NB4 (cell line): ENCODE measurements around the gene ZNF611.
"Not testable (repeated sequence)": the region's sequence is repeated elsewhere in the genome, so short reads cannot be mapped to it uniquely, and the experiment has no call there.

Experiments used
- DNase-seq: peaks from one replicate; pipeline ENCODE4 v3.0.0; 2010; ENCODE audit warnings: low read depth
- H3K4me3 ChIP-seq: one replicate; pipeline ENCODE4 v1.5.1; 2011; ENCODE audit warnings: mild to moderate bottlenecking, low read depth, low read length, moderate library complexity
- MYC ChIP-seq: IDR thresholded peaks from 2 replicates; pipeline ENCODE4 v1.6.1; 2011; ENCODE audit warnings: low read depth, low read length
- POLR2A ChIP-seq: IDR thresholded peaks from 2 replicates; pipeline ENCODE4 v1.6.1; 2011; ENCODE audit warnings: mild to moderate bottlenecking; ENCODE audit not compliant: insufficient read length; ENCODE audit errors: extremely low read depth
- TF ChIP-seq, protein P1 (sequence below): IDR thresholded peaks from one replicate; pipeline ENCODE4 v1.5.1; 2012; ENCODE audit warnings: low read depth, low read length
- TF ChIP-seq, protein P2 (sequence below): IDR thresholded peaks from 2 replicates; pipeline ENCODE4 v1.6.1; 2011; ENCODE audit warnings: low read depth, low read length

Gene ZNF611

GRCh38 chr19:52743091-52743490 lies 8.2 kb upstream of the ZNF611 start:
- no peak for DNase-seq
- H3K4me3 ChIP-seq = no peak overlapping the region
- TF ChIP-seq, protein P1, sequence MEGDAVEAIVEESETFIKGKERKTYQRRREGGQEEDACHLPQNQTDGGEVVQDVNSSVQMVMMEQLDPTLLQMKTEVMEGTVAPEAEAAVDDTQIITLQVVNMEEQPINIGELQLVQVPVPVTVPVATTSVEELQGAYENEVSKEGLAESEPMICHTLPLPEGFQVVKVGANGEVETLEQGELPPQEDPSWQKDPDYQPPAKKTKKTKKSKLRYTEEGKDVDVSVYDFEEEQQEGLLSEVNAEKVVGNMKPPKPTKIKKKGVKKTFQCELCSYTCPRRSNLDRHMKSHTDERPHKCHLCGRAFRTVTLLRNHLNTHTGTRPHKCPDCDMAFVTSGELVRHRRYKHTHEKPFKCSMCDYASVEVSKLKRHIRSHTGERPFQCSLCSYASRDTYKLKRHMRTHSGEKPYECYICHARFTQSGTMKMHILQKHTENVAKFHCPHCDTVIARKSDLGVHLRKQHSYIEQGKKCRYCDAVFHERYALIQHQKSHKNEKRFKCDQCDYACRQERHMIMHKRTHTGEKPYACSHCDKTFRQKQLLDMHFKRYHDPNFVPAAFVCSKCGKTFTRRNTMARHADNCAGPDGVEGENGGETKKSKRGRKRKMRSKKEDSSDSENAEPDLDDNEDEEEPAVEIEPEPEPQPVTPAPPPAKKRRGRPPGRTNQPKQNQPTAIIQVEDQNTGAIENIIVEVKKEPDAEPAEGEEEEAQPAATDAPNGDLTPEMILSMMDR = no peak
- TF ChIP-seq POLR2A (no peak), MYC (no peak)
- TF ChIP-seq, protein P2, sequence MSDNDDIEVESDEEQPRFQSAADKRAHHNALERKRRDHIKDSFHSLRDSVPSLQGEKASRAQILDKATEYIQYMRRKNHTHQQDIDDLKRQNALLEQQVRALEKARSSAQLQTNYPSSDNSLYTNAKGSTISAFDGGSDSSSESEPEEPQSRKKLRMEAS = no peak

- no peak overlapping the region for H3K4me3 ChIP-seq
- TF ChIP-seq, protein P2 = no peak
- TF ChIP-seq POLR2A = no peak
- no peak for TF ChIP-seq MYC
- TF ChIP-seq, protein P1 = no peak
- DNase-seq = no peak
These were observed 7.7 kb upstream of the ZNF611 start for GRCh38 chr19:52742516-52742915.

DNA sequence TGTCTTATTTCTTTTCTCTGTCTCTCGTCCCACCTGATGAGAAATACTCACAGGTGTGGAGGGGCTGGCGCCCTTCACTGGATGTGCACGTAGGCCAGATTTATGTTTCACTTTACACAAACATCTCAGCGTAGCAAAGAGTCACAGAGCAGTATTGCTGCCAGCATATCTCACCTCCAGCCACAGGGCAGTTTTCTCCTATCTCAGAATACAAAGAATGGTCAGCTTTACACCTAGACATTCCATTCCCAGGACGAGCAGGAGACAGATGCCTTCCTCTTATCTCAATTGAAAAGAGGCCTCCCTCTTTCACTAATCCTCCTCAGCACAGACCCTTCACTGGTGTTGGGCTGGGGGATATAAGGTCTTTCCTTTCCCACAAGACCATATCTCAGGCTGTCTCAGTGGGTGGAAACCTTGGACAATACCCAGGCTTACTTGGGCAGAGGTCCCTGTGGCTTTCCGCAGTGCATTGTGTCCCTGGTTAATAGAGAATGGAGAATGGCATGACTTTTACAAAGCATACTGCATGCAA lies 7.2 kb upstream of the ZNF611 start:
- no peak for DNase-seq
- H3K4me3 ChIP-seq = no peak overlapping the region
- TF ChIP-seq, protein P2 = no peak
- TF ChIP-seq POLR2A = no peak
- TF ChIP-seq MYC = no peak
- TF ChIP-seq, protein P1 = no peak

GRCh38 chr19:52741371-52741770 lies 6.5 kb upstream of the ZNF611 start:
- H3K4me3 ChIP-seq, DNase-seq: not testable (repeated sequence)

DNA sequence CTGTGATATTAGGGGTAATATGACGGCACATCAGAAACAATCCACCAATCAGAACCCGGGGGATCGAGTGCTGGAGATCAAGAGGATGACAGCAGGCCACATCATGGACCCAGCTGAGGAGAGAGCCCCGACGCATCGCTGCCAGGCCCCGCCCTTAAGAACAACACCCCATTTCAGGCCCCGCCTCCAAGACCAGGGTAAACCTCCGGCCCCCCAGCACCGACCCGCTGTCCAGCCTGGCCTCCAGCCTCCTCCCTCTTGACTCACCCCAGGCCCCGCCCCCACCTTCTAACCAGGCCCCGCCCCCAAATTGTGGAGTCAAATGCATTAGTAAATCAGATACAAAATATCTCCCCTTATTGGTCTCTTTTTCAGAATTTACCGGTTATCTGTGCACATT lies 4.7 kb upstream of the ZNF611 start:
- TF ChIP-seq, protein P2 = no peak
- TF ChIP-seq, protein P1 = no peak

DNA sequence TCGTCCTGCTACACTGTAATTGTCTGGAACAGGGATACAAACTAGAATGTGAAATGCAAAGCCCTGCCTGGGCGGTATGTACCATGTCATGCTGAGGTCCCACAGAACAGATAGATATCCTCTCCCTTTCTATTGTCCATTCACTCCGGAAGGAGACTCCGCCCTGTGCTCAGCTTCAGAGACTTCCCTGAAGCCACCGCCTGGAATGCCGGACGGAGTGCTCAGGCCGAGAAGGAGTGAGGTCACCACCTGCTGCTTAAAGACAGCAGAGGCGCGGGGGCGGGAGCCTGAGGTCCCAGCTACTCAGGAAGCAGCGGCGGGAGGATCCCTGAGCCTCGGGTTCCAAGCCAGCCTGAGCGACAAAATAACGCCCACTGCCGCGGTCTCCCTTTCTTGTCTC lies 890 bp upstream of the ZNF611 start:
- TF ChIP-seq, protein P1 = no peak
- TF ChIP-seq, protein P2 = no peak
- TF ChIP-seq MYC (no peak), POLR2A (no peak)
- DNase-seq = no peak
- no peak overlapping the region for H3K4me3 ChIP-seq

More for the DNA sequence above, 4.7 kb upstream of the ZNF611 start:
- no peak for DNase-seq
- no peak overlapping the region for H3K4me3 ChIP-seq
